ENCODE data around the gene MPG.

DNA sequence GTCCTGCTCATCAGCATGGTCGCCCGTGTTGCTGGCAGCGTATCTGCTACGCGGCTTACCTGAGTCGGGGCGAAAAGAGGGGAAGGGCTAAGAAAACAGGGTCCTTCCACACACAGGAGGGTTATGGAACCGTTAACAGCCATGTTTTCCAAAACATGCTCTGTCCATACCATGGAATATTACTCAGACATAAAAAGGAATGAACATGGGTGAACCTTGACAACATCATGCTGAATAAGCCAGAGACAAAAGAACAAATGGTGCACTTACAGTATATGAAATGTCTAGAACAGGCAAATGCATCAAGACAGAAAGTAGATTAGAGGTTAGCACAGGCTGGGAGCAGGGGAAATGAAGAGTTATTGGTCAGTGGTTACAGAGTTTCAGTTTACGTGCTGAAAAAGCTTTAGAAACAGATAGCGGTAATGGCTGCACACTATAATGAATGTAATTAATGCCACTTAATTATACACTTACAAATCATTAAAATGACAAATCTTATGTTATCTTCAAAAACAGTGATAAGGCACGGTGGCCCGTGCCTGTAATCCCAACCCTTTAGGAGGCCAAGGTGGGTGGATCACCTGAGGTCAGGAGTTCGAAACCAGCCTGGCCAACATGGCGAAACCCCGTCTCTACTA is 52.6 kb downstream of the MPG start:
- TF ChIP-seq, protein P1, sequence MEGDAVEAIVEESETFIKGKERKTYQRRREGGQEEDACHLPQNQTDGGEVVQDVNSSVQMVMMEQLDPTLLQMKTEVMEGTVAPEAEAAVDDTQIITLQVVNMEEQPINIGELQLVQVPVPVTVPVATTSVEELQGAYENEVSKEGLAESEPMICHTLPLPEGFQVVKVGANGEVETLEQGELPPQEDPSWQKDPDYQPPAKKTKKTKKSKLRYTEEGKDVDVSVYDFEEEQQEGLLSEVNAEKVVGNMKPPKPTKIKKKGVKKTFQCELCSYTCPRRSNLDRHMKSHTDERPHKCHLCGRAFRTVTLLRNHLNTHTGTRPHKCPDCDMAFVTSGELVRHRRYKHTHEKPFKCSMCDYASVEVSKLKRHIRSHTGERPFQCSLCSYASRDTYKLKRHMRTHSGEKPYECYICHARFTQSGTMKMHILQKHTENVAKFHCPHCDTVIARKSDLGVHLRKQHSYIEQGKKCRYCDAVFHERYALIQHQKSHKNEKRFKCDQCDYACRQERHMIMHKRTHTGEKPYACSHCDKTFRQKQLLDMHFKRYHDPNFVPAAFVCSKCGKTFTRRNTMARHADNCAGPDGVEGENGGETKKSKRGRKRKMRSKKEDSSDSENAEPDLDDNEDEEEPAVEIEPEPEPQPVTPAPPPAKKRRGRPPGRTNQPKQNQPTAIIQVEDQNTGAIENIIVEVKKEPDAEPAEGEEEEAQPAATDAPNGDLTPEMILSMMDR (IDR thresholded peaks at IDR 0.05), result no peak
- TF ChIP-seq POLR2A (IDR thresholded peaks at IDR 0.05), result no peak

All from lower leg skin (tissue), 3 donors.